Large intestine (tissue), 3 donors: ENCODE results near the gene NMT1. TPM values are rescaled to one million over a fixed set of nuclear protein-coding genes. Genes with fewer than 3 reads are reported as not detected.

Experiments used
- DNase-seq, 2 donors: peaks; one replicate each; pipeline versions ENCODE4 v3.0.0 to v3.0.0-alpha.2; 2013
- H3K27ac ChIP-seq: one replicate; pipeline ENCODE4 v1.5.1; 2013; ENCODE audit warnings: low read length
- H3K27me3 ChIP-seq: 2 replicates; pipeline ENCODE4 v1.6.1; 2013; ENCODE audit warnings: low read length; ENCODE audit not compliant: control insufficient read depth, insufficient read depth
- H3K36me3 ChIP-seq: 2 replicates; pipeline ENCODE4 v1.6.1; 2013; ENCODE audit warnings: low read length; ENCODE audit not compliant: control insufficient read depth, insufficient read depth
- H3K4me1 ChIP-seq: one replicate; pipeline ENCODE4 v1.6.1; 2013; ENCODE audit warnings: low read length; ENCODE audit not compliant: control insufficient read depth, insufficient read depth
- H3K4me3 ChIP-seq: one replicate; pipeline ENCODE4 v1.5.1; 2013; ENCODE audit warnings: low read length
- H3K9me3 ChIP-seq: one replicate; pipeline ENCODE4 v1.6.1; 2013; ENCODE audit warnings: mild to moderate bottlenecking, low read depth, low read length, moderate library complexity; ENCODE audit not compliant: control insufficient read depth
- WGBS: methylation state at CpG from one replicate; pipeline ENCODE4 v1.1.5; 2013; ENCODE audit warnings: low lambda C conversion rate; ENCODE audit not compliant: insufficient coverage; 5-methylcytosine and 5-hydroxymethylcytosine counted together
- polyA plus RNA-seq: library from polyadenylated mRNA; unstranded; fragments of 120-200 nt; gene quantifications from one replicate; pipeline ENCODE4 v1.2.1, GENCODE V29; 2013

NMT1 gene
- polyA plus RNA-seq, 1 donor, result 51.0 TPM

DNA sequence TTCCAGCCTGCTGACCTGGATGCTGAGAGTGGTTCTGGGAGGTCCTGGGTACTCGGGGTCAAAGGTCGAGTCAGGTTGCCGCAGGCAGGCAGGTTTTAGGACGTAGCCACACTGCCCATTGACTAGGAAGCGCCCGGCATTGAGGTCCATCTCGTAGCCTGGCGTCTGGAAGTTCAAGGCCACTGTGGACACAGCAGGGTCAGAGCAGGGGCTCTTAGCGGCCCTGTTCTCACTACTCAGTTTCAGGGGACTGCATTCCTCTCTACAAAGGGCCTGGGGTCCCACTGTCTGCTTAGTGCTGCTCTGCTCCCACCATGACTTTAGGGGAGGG lies 52.3 kb downstream of the NMT1 start:
- no peak for DNase-seq
- H3K4me3 ChIP-seq, result no peak overlapping the region
- no peak overlapping the region for H3K27ac ChIP-seq
- no peaks in the 10 kb centered on the region for H3K27me3 ChIP-seq
- no peaks in the 10 kb centered on the region for H3K4me1 ChIP-seq
- H3K36me3 ChIP-seq, result peaks cover 27% of the 10 kb centered on the region
- WGBS, result no CpG with 5 or more reads among the region's 9 CpGs
- no peaks in the 10 kb centered on the region for H3K9me3 ChIP-seq

- H3K4me1 ChIP-seq, result no peaks in the 10 kb centered on the region
- H3K27ac ChIP-seq, result no peak overlapping the region
- H3K4me3 ChIP-seq, result no peak overlapping the region
- no peaks in the 10 kb centered on the region for H3K27me3 ChIP-seq
- H3K9me3 ChIP-seq, result no peaks in the 10 kb centered on the region
- peaks cover 26% of the 10 kb centered on the region for H3K36me3 ChIP-seq
- no peak for DNase-seq
- no CpG with 5 or more reads among the region's 19 CpGs for WGBS
Observed at GRCh38 chr17:45114117-45114932, 53.2 kb downstream of the NMT1 start.

DNA sequence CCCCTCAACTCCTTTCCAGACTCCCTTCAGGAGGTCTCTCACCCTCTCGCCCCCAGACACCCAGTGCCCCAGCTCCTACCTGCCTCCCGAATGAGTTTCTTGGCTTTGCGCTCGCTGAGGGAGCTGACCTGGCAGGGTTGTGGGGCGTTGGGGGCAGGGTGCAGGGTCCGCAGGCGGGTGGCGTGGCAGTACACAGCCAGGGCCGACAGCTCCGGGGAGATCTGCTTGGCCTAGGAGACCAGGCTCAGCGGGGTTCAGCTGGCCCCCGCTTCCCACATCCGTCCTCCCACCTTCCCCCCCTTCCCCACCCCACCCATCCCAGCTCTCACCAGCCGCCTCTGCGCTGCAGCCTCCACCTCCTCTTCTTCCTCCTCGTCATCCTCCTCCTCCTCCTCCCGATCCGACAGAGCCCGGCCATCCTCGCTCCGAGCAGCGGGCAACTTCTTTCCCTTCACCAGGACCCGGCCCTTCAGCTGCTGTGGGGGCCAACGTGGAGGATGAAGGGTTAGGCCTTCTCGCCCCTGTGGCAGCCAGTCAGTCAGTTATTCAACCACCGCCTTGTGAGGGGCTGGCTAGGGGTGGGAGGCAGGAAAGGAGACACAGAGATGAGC lies 54.0 kb downstream of the NMT1 start:
- H3K36me3 ChIP-seq, result peaks cover 26% of the 10 kb centered on the region
- WGBS, result 86% methylated on average over 5 of the region's 26 CpGs
- DNase-seq, result no peak
- no peak overlapping the region for H3K27ac ChIP-seq
- no peaks in the 10 kb centered on the region for H3K27me3 ChIP-seq
- no peaks in the 10 kb centered on the region for H3K9me3 ChIP-seq
- no peak overlapping the region for H3K4me3 ChIP-seq
- H3K4me1 ChIP-seq, result no peaks in the 10 kb centered on the region

DNA sequence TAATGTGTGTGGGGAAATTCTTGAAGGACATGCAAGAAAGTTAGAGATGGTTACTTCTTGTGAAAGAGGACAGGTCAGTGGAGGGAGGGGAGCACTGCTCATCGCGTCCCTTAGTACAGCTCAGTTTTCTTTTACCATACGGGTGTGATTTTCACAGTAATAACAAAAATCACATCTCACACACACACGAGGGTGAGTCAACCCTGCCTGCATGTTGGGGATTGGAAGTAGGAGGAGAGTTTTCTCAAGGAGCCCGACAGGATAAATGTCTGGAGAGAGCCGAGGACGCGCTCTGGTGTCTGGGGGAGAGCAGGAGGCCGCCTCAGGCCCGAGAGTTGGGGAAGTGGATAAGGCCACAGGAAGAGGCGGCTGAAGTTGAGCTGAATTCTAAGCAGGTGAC lies 54.8 kb downstream of the NMT1 start:
- peaks cover 26% of the 10 kb centered on the region for H3K36me3 ChIP-seq
- no peak for DNase-seq

GRCh38 chr17:45116434-45117016 lies 55.4 kb downstream of the NMT1 start:
- H3K4me3 ChIP-seq, result no peak overlapping the region
- no peaks in the 10 kb centered on the region for H3K9me3 ChIP-seq
- H3K36me3 ChIP-seq, result peaks cover 26% of the 10 kb centered on the region
- H3K27ac ChIP-seq, result no peak overlapping the region
- DNase-seq, result no peak
- no peaks in the 10 kb centered on the region for H3K27me3 ChIP-seq
- no CpG with 5 or more reads among the region's 10 CpGs for WGBS
- no peaks in the 10 kb centered on the region for H3K4me1 ChIP-seq

More for the DNA sequence above, 54.8 kb downstream of the NMT1 start:
- no CpG with 5 or more reads among the region's 11 CpGs for WGBS
- H3K9me3 ChIP-seq, result no peaks in the 10 kb centered on the region
- H3K27me3 ChIP-seq, result no peaks in the 10 kb centered on the region
- H3K4me3 ChIP-seq, result no peak overlapping the region
- no peak overlapping the region for H3K27ac ChIP-seq
- no peaks in the 10 kb centered on the region for H3K4me1 ChIP-seq

- H3K27ac ChIP-seq, result no peak overlapping the region
- H3K4me1 ChIP-seq, result peaks cover 2% of the 10 kb centered on the region
- no peaks in the 10 kb centered on the region for H3K27me3 ChIP-seq
- peaks cover 21% of the 10 kb centered on the region for H3K36me3 ChIP-seq
- H3K4me3 ChIP-seq, result no peak overlapping the region
- no peak for DNase-seq
- no CpG with 5 or more reads among the region's 4 CpGs for WGBS
- H3K9me3 ChIP-seq, result no peaks in the 10 kb centered on the region
Observed at GRCh38 chr17:45117334-45117733, 56.2 kb downstream of the NMT1 start.

- peaks cover 9% of the 10 kb centered on the region for H3K4me1 ChIP-seq
- peaks cover 15% of the 10 kb centered on the region for H3K36me3 ChIP-seq
- H3K9me3 ChIP-seq, result no peaks in the 10 kb centered on the region
- no CpG with 5 or more reads among the region's 20 CpGs for WGBS
- H3K27me3 ChIP-seq, result no peaks in the 10 kb centered on the region
- no peak for DNase-seq
- no peak overlapping the region for H3K4me3 ChIP-seq
- H3K27ac ChIP-seq, result no peak overlapping the region
Observed at GRCh38 chr17:45117848-45118646, 56.9 kb downstream of the NMT1 start.

DNA sequence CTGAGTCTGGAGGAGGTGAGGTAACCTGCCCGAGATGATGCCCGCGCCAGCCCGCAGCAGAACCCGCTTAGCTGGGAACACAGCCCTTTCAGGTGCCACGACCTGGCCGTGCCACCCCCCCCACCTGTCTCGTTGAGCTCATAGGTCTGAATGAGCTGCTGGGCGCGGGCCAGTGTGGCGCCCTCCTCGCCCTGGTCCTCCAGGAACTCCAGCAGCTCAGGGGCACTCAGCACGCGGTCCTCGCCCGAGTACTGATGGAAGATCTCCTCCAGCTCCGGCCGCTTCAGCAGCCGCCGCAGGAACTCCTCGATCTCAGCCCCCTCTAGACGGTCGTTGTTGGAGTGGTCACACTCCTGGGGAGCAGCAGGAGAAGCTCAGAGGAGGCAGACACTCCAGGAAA lies 57.6 kb downstream of the NMT1 start:
- no peak overlapping the region for H3K4me3 ChIP-seq
- no peaks in the 10 kb centered on the region for H3K27me3 ChIP-seq
- no CpG with 5 or more reads among the region's 23 CpGs for WGBS

GRCh38 chr17:45119964-45120363 lies 58.8 kb downstream of the NMT1 start:
- H3K9me3 ChIP-seq, result no peaks in the 10 kb centered on the region
- H3K27ac ChIP-seq, result no peak overlapping the region
- DNase-seq, result no peak
- no peaks in the 10 kb centered on the region for H3K27me3 ChIP-seq
- no peak overlapping the region for H3K4me3 ChIP-seq
- no CpG with 5 or more reads among the region's 8 CpGs for WGBS
- H3K36me3 ChIP-seq, result peaks cover 10% of the 10 kb centered on the region
- peaks cover 27% of the 10 kb centered on the region for H3K4me1 ChIP-seq

More for the DNA sequence above, 57.6 kb downstream of the NMT1 start:
- H3K36me3 ChIP-seq, result peaks cover 10% of the 10 kb centered on the region
- DNase-seq, result no peak
- H3K9me3 ChIP-seq, result no peaks in the 10 kb centered on the region
- H3K4me1 ChIP-seq, result peaks cover 15% of the 10 kb centered on the region
- H3K27ac ChIP-seq, result no peak overlapping the region

DNA sequence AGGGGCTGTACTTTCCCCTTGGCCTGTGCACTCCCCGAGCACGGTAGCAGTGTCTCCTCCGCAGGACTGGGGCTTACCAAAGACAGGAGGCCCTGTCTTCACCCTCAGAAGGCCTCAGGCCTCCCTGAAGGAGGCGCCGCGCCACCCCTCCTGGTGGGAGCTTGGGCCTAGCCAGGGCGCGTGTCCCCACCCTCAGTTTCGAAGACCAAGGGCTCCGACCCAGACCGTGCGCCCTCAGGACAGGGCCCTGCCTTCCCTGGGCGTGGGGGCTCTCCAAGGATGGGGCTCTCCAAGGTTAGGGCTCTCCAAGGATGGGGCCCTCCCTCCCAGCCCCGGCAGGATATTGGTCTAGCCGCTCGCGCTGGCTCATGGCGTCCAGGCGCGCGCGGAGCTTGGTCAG lies 59.4 kb downstream of the NMT1 start:
- H3K4me3 ChIP-seq, result no peak overlapping the region
- no peaks in the 10 kb centered on the region for H3K9me3 ChIP-seq
- no peaks in the 10 kb centered on the region for H3K27me3 ChIP-seq
- no peak overlapping the region for H3K27ac ChIP-seq
- peaks cover 10% of the 10 kb centered on the region for H3K36me3 ChIP-seq
- WGBS, result no CpG with 5 or more reads among the region's 22 CpGs
- H3K4me1 ChIP-seq, result peaks cover 31% of the 10 kb centered on the region
- no peak for DNase-seq
